Trophoblast cell (in vitro differentiated cells and primary cell): ENCODE measurements around the gene CFAP107. TPM values are rescaled to one million over a fixed set of nuclear protein-coding genes. Genes with fewer than 3 reads are reported as not detected.

Source experiments
- DNase-seq, 2 donors: peaks; one replicate each; pipeline ENCODE4 v3.0.0-alpha.2; 2016
- H2AFZ ChIP-seq: 2 replicates; pipeline ENCODE4 v1.6.1; 2013; ENCODE audit warnings: low read length, moderate library complexity, mild to moderate bottlenecking; ENCODE audit not compliant: insufficient read depth, poor library complexity
- H2AK5ac ChIP-seq: 2 replicates; pipeline ENCODE4 v1.6.1; 2013; ENCODE audit warnings: mild to moderate bottlenecking, low read length
- H2BK120ac ChIP-seq: 2 replicates; pipeline ENCODE4 v1.6.1; 2013; ENCODE audit warnings: low read length, mild to moderate bottlenecking, moderate library complexity; ENCODE audit not compliant: insufficient read depth, poor library complexity
- H2BK12ac ChIP-seq: 2 replicates; pipeline ENCODE4 v1.6.1; 2013; ENCODE audit warnings: mild to moderate bottlenecking, low read length, moderate library complexity
- H2BK5ac ChIP-seq: 2 replicates; pipeline ENCODE4 v1.6.1; 2013; ENCODE audit warnings: low read length, low read depth, moderate library complexity, mild to moderate bottlenecking; ENCODE audit not compliant: poor library complexity
- H3K14ac ChIP-seq: 2 replicates; pipeline ENCODE4 v1.6.1; 2013; ENCODE audit warnings: mild to moderate bottlenecking, low read length
- H3K18ac ChIP-seq: 2 replicates; pipeline ENCODE4 v1.6.1; 2013; ENCODE audit warnings: mild to moderate bottlenecking, low read length
- H3K23ac ChIP-seq: 2 replicates; pipeline ENCODE4 v1.6.1; 2013; ENCODE audit warnings: low read length
- H3K27ac ChIP-seq: 2 replicates; pipeline ENCODE4 v1.5.1; 2013; ENCODE audit warnings: low read depth, mild to moderate bottlenecking, inconsistent platforms, low read length, moderate library complexity
- H3K27me3 ChIP-seq: 2 replicates; pipeline ENCODE4 v1.6.1; 2013; ENCODE audit warnings: inconsistent platforms, mild to moderate bottlenecking, low read length, moderate library complexity; ENCODE audit not compliant: insufficient read depth
- H3K36me3 ChIP-seq, 2 experiments: 1 replicate in 1 of 2; 2 replicates in 1 of 2; pipeline ENCODE4 v1.6.1; 2013; ENCODE audit warnings: low read length in 2 of 2, mild to moderate bottlenecking in 2 of 2, moderate library complexity in 1 of 2; ENCODE audit not compliant: insufficient read depth in 2 of 2, control insufficient read depth in 1 of 2
- H3K4ac ChIP-seq: 2 replicates; pipeline ENCODE4 v1.6.1; 2013; ENCODE audit warnings: low read depth, mild to moderate bottlenecking, low read length, moderate library complexity
- H3K4me1 ChIP-seq, 2 experiments: 1 replicate in 1 of 2; 2 replicates in 1 of 2; pipeline ENCODE4 v1.6.1; 2013; ENCODE audit warnings: low read length in 2 of 2, mild to moderate bottlenecking in 2 of 2, moderate library complexity in 1 of 2; ENCODE audit not compliant: insufficient read depth in 2 of 2, control insufficient read depth in 1 of 2
- H3K4me2 ChIP-seq: 2 replicates; pipeline ENCODE4 v1.6.1; 2013; ENCODE audit warnings: inconsistent platforms, mild to moderate bottlenecking, low read length, moderate library complexity
- H3K4me3 ChIP-seq: 2 replicates; pipeline ENCODE4 v1.5.1; 2013; ENCODE audit warnings: mild to moderate bottlenecking, low read depth, low read length, inconsistent platforms
- H3K79me1 ChIP-seq: one replicate; pipeline ENCODE4 v1.6.1; 2013; ENCODE audit warnings: low read length
- H3K79me2 ChIP-seq: 2 replicates; pipeline ENCODE4 v1.6.1; 2013; ENCODE audit warnings: low read length, mild to moderate bottlenecking; ENCODE audit not compliant: control insufficient read depth, insufficient read depth, poor library complexity
- H3K9ac ChIP-seq: 2 replicates; pipeline ENCODE4 v1.6.1; 2013; ENCODE audit warnings: mild to moderate bottlenecking, low read length
- H3K9me3 ChIP-seq: 2 replicates; pipeline ENCODE4 v1.6.1; 2013; ENCODE audit warnings: low read depth, mild to moderate bottlenecking, control low read depth, inconsistent platforms, low read length; ENCODE audit not compliant: insufficient read depth
- H4K12ac ChIP-seq: 2 replicates; pipeline ENCODE4 v1.6.1; 2013; ENCODE audit warnings: low read depth, mild to moderate bottlenecking, low read length, moderate library complexity
- H4K8ac ChIP-seq: 2 replicates; pipeline ENCODE4 v1.6.1; 2013; ENCODE audit warnings: low read depth, mild to moderate bottlenecking, low read length, moderate library complexity
- H4K91ac ChIP-seq: one replicate; pipeline ENCODE4 v1.6.1; 2013; ENCODE audit warnings: low read depth, mild to moderate bottlenecking, low read length, moderate library complexity
- WGBS: extraction: QIAGEN DNeasy Blood & Tissue Kit; methylation state at CpG from one replicate; pipeline ENCODE4 v1.1.7; 2013; ENCODE audit warnings: missing lambda C conversion rate; ENCODE audit not compliant: insufficient read length, insufficient coverage; ENCODE audit errors: extremely low coverage; 5-methylcytosine and 5-hydroxymethylcytosine counted together
- polyA plus RNA-seq: library from polyadenylated mRNA; stranded (reverse); fragments of 200-250 nt; gene quantifications from 2 replicates; pipeline ENCODE4 v1.2.3, GENCODE V29; 2013

CFAP107 gene, protein sequence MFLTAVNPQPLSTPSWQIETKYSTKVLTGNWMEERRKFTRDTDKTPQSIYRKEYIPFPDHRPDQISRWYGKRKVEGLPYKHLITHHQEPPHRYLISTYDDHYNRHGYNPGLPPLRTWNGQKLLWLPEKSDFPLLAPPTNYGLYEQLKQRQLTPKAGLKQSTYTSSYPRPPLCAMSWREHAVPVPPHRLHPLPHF
- 0.04 TPM in 1 of 2 replicates, not detected in the other for polyA plus RNA-seq

- H3K4ac ChIP-seq = no peak within 1 kb of the TSS
- WGBS = no CpG with 5 or more reads among the region's 2 CpGs
Observed at GRCh38 chr1:12745992-12746323, at the start of gene CFAP107. Gene CFAP107 (plus strand): TSS chr1:12746200. CDS start chr1:12746431, 231 bp downstream.

GRCh38 chr1:12696658-12697057, 49.3 kb upstream of the CFAP107 start:
- H3K4me3 ChIP-seq = no peak overlapping the region
- H3K9me3 ChIP-seq = peaks cover 1% of the 10 kb centered on the region
- no peaks in the 10 kb centered on the region for H3K79me2 ChIP-seq
- H3K14ac ChIP-seq = no peak overlapping the region
- no peak overlapping the region for H2AFZ ChIP-seq
- no peaks in the 10 kb centered on the region for H3K27me3 ChIP-seq
- H4K8ac ChIP-seq = no peak overlapping the region
- WGBS = no CpG with 5 or more reads among the region's 3 CpGs
- H2AK5ac ChIP-seq = no peak overlapping the region
- H3K4me2 ChIP-seq = no peak overlapping the region
- no peak overlapping the region for H3K27ac ChIP-seq
- no peak overlapping the region for H2BK120ac ChIP-seq
- no peak overlapping the region for H4K91ac ChIP-seq
- no peak overlapping the region for H2BK5ac ChIP-seq
- H3K18ac ChIP-seq = no peak overlapping the region
- H3K4me1 ChIP-seq = no peaks in the 10 kb centered on the region
- no peak overlapping the region for H3K23ac ChIP-seq
- no peak overlapping the region for H3K4ac ChIP-seq
- no peak overlapping the region for H3K9ac ChIP-seq
- H4K12ac ChIP-seq = no peak overlapping the region
- DNase-seq = no peak
- no peaks in the 10 kb centered on the region for H3K36me3 ChIP-seq
- no peak overlapping the region for H2BK12ac ChIP-seq
- H3K79me1 ChIP-seq = no peaks in the 10 kb centered on the region

More at GRCh38 chr1:12745992-12746323, at the start of gene CFAP107:
- no peak within 1 kb of the TSS for H2AK5ac ChIP-seq
- H3K23ac ChIP-seq = no peak within 1 kb of the TSS
- no peak within 1 kb of the TSS for H3K4me3 ChIP-seq
- H3K4me1 ChIP-seq = no peaks in the 10 kb centered on the region
- H3K79me1 ChIP-seq = no peaks in the 10 kb centered on the region
- no peak within 1 kb of the TSS for H3K18ac ChIP-seq
- H4K91ac ChIP-seq = no peak within 1 kb of the TSS
- H3K27ac ChIP-seq = no peak within 1 kb of the TSS
- H4K8ac ChIP-seq = no peak within 1 kb of the TSS
- H3K4me2 ChIP-seq = no peak within 1 kb of the TSS
- no peak for DNase-seq
- no peak within 1 kb of the TSS for H2BK12ac ChIP-seq
- H2BK5ac ChIP-seq = no peak within 1 kb of the TSS
- H3K14ac ChIP-seq = no peak within 1 kb of the TSS
- H3K79me2 ChIP-seq = no peaks in the 10 kb centered on the region
- no peaks in the 10 kb centered on the region for H3K27me3 ChIP-seq
- no peak within 1 kb of the TSS for H2BK120ac ChIP-seq
- no peak within 1 kb of the TSS for H3K9ac ChIP-seq
- H2AFZ ChIP-seq = no peak within 1 kb of the TSS
- H4K12ac ChIP-seq = no peak within 1 kb of the TSS
- no peaks in the 10 kb centered on the region for H3K36me3 ChIP-seq
- H3K9me3 ChIP-seq = peaks cover 3% of the 10 kb centered on the region

GRCh38 chr1:12697397-12697796, 48.6 kb upstream of the CFAP107 start:
- H3K27me3 ChIP-seq = no peaks in the 10 kb centered on the region
- H2BK5ac ChIP-seq = no peak overlapping the region
- no peak overlapping the region for H3K4ac ChIP-seq
- no peak overlapping the region for H4K12ac ChIP-seq
- H3K79me2 ChIP-seq = no peaks in the 10 kb centered on the region
- H3K18ac ChIP-seq = no peak overlapping the region
- H4K91ac ChIP-seq = no peak overlapping the region
- no peak for DNase-seq
- no peak overlapping the region for H3K14ac ChIP-seq
- no peak overlapping the region for H3K27ac ChIP-seq
- no peak overlapping the region for H2BK12ac ChIP-seq
- H3K9me3 ChIP-seq = peaks cover 2% of the 10 kb centered on the region
- no peak overlapping the region for H3K4me3 ChIP-seq
- H3K36me3 ChIP-seq = no peaks in the 10 kb centered on the region
- no peak overlapping the region for H2AFZ ChIP-seq
- H2AK5ac ChIP-seq = no peak overlapping the region
- no CpG with 5 or more reads among the region's 3 CpGs for WGBS
- H2BK120ac ChIP-seq = no peak overlapping the region
- no peak overlapping the region for H3K23ac ChIP-seq
- H3K9ac ChIP-seq = no peak overlapping the region
- no peak overlapping the region for H4K8ac ChIP-seq
- H3K79me1 ChIP-seq = no peaks in the 10 kb centered on the region
- no peak overlapping the region for H3K4me2 ChIP-seq
- H3K4me1 ChIP-seq = no peaks in the 10 kb centered on the region

GRCh38 chr1:12703821-12704451, 42.1 kb upstream of the CFAP107 start:
- Histone ChIP-seq H2AK5ac (no peak overlapping the region), H2BK12ac (no peak overlapping the region), H4K8ac (no peak overlapping the region), H3K36me3 (peaks cover 0 to 3% of the 10 kb centered on the region in 2 experiments), H3K18ac (no peak overlapping the region), H3K79me1 (no peaks in the 10 kb centered on the region), H3K4me3 (no peak overlapping the region), H3K23ac (no peak overlapping the region), H3K4me2 (no peak overlapping the region), H3K4ac (no peak overlapping the region), H3K14ac (no peak overlapping the region), H2BK120ac (no peak overlapping the region), H4K12ac (no peak overlapping the region), H3K27ac (no peak overlapping the region), H2BK5ac (no peak overlapping the region), H3K9me3 (peaks cover 9% of the 10 kb centered on the region), H3K27me3 (no peaks in the 10 kb centered on the region), H4K91ac (no peak overlapping the region), H3K9ac (no peak overlapping the region), H2AFZ (no peak overlapping the region), H3K79me2 (no peaks in the 10 kb centered on the region), H3K4me1 (no peaks in the 10 kb centered on the region)
- peak in 1 of 2 donors; percentile 50 for DNase-seq
- no CpG with 5 or more reads among the region's 6 CpGs for WGBS
